ENCODE results near the gene SNAPC2. TPM values are rescaled to one million over a fixed set of nuclear protein-coding genes. Genes with fewer than 3 reads are reported as not detected.

Gene SNAPC2
- total and polyA plus RNA-seq, 2 of the 13 experiments (the other 11 are each of a cell fraction or from before 2014, with no cell fraction given) = 10.2 to 12.7 TPM

DNA sequence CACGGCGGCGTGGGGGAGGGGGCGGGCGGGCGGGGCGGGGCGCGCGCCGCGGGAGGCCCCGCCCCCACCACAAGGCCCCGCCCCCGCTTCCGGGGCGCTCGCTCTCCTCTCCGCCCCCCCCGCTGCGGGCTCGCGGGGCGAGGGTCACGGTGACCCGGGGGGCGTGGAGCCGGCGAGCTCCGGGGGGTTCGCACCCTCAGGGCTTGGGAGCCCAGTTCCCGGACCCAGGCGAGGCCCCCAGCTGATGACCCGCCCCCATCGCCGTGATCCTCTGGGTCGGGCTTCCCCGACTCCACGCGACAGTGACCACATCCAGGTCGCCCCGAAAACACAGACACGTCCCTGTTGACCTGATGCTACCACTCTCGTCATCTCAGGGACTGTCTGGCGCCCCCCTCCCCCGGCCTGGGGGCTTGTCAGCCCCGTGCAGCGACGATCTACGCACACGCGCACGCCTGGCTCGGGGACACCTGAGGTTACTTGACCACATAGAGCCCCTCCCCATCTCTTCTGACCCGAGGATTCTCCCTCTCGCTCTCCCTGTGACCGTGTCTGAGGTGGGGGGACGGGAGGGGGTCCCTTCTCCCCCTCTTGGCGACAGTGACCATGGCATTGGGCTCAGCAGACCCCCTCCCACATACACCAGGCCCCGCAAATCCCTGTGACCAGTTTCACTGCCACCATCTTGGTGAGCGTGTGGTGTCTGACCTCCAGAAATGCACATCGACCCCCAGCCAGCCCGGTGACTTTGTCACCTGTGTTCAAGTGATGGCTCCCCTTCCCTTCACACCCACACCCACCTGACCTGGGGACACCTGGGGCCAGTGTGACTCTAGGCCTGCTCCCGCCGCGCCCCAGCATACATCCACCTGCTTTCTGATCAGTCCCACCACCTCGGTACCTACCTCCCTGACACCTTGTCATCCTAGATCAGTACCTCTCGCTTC, 15.8 kb upstream of the SNAPC2 start (continued):
- TF ChIP-seq, protein P1, sequence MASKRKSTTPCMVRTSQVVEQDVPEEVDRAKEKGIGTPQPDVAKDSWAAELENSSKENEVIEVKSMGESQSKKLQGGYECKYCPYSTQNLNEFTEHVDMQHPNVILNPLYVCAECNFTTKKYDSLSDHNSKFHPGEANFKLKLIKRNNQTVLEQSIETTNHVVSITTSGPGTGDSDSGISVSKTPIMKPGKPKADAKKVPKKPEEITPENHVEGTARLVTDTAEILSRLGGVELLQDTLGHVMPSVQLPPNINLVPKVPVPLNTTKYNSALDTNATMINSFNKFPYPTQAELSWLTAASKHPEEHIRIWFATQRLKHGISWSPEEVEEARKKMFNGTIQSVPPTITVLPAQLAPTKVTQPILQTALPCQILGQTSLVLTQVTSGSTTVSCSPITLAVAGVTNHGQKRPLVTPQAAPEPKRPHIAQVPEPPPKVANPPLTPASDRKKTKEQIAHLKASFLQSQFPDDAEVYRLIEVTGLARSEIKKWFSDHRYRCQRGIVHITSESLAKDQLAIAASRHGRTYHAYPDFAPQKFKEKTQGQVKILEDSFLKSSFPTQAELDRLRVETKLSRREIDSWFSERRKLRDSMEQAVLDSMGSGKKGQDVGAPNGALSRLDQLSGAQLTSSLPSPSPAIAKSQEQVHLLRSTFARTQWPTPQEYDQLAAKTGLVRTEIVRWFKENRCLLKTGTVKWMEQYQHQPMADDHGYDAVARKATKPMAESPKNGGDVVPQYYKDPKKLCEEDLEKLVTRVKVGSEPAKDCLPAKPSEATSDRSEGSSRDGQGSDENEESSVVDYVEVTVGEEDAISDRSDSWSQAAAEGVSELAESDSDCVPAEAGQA (IDR thresholded peaks at IDR 0.05; ENCODE audit: low read depth) = no peak
- TF ChIP-seq, protein P1 (CRISPR knock-in tag; IDR thresholded peaks at IDR 0.05; ENCODE audit: borderline replicate concordance) = no peak
- TF ChIP-seq HCFC1 (IDR thresholded peaks at IDR 0.05; ENCODE audit: low read depth, low read length) (no peak), TOE1 (CRISPR knock-in tag; IDR thresholded peaks at IDR 0.05) (no peak), MYC (CRISPR knock-in tag; IDR thresholded peaks at IDR 0.05; ENCODE audit: borderline replicate concordance) (no peak), FOXO1 (CRISPR knock-in tag; IDR thresholded peaks at IDR 0.05) (no peak), TEF (CRISPR knock-in tag; IDR thresholded peaks at IDR 0.05) (no peak), ZNF431 (CRISPR knock-in tag; IDR thresholded peaks at IDR 0.05; ENCODE audit: borderline replicate concordance, low read depth) (no peak), BHLHE40 (IDR thresholded peaks at IDR 0.05; ENCODE audit: low read length) (no peak), NR1H2 (CRISPR knock-in tag; IDR thresholded peaks at IDR 0.05; ENCODE audit: borderline replicate concordance, low read depth) (no peak), ZNF83 (CRISPR knock-in tag; IDR thresholded peaks at IDR 0.05; ENCODE audit: borderline replicate concordance) (no peak), ZBTB39 (CRISPR knock-in tag; IDR thresholded peaks at IDR 0.05) (no peak), ZNF224 (CRISPR knock-in tag; IDR thresholded peaks at IDR 0.05) (no peak), GATA4 (IDR thresholded peaks at IDR 0.05; ENCODE audit: borderline replicate concordance, low read depth) (no peak), ZFP82 (CRISPR knock-in tag; IDR thresholded peaks at IDR 0.05; ENCODE audit: borderline replicate concordance) (no peak), ATF1 (CRISPR knock-in tag; IDR thresholded peaks at IDR 0.05) (no peak), ZNF207 (IDR thresholded peaks at IDR 0.05; ENCODE audit: borderline replicate concordance) (no peak), ZNF629 (CRISPR knock-in tag; conservative IDR thresholded peaks at IDR 0.05) (no peak)
- TF ChIP-seq, protein P2, sequence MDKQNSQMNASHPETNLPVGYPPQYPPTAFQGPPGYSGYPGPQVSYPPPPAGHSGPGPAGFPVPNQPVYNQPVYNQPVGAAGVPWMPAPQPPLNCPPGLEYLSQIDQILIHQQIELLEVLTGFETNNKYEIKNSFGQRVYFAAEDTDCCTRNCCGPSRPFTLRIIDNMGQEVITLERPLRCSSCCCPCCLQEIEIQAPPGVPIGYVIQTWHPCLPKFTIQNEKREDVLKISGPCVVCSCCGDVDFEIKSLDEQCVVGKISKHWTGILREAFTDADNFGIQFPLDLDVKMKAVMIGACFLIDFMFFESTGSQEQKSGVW (CRISPR knock-in tag; IDR thresholded peaks at IDR 0.05; ENCODE audit: borderline replicate concordance) = no peak
- TF ChIP-seq, protein P3, sequence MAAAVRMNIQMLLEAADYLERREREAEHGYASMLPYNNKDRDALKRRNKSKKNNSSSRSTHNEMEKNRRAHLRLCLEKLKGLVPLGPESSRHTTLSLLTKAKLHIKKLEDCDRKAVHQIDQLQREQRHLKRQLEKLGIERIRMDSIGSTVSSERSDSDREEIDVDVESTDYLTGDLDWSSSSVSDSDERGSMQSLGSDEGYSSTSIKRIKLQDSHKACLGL (CRISPR knock-in tag; IDR thresholded peaks at IDR 0.05) = no peak
